GM18907 (cell line): Measurements from ENCODE around the gene SRSF3.
"Not testable (repeated sequence)": the region's sequence is repeated elsewhere in the genome, so short reads cannot be mapped to it uniquely, and the experiment has no call there.

ENCODE experiments used
- ATAC-seq: cut with Tn5 transposase; IDR thresholded peaks from one replicate; pipeline ENCODE4 v1.9.1; 2021; ENCODE audit warnings: mild to moderate bottlenecking, moderate library complexity; ENCODE audit not compliant: unreplicated experiment

Gene SRSF3

GRCh38 chr6:36642913-36643817 is 49.0 kb downstream of the SRSF3 start:
- ATAC-seq: no peak

- no peak for ATAC-seq
These were observed 49.8 kb downstream of the SRSF3 start for GRCh38 chr6:36643977-36644376.

GRCh38 chr6:36649086-36649485 is 54.9 kb downstream of the SRSF3 start:
- ATAC-seq: no peak

GRCh38 chr6:36649701-36650484 is 55.7 kb downstream of the SRSF3 start:
- ATAC-seq: no peak

GRCh38 chr6:36650848-36651478 is 56.8 kb downstream of the SRSF3 start:
- ATAC-seq: no peak

- ATAC-seq: no peak
These were observed 57.7 kb downstream of the SRSF3 start for GRCh38 chr6:36651659-36652379.

GRCh38 chr6:36654469-36654868 is 60.3 kb downstream of the SRSF3 start:
- ATAC-seq: not testable (repeated sequence)
